NOMO-1 treated with dmso at 0.1 percent for 144 hours (cell line): Measurements from ENCODE around the gene CDH11.

Experiments used
- DNase-seq: peaks from one replicate; lab custom pipeline; 2025; ENCODE audit not compliant: unreplicated experiment; lab: John Stamatoyannopoulos, UW

Gene CDH11

GRCh38 chr16:64989050-64989449 is 132.8 kb downstream of the CDH11 start:
- no peak for DNase-seq

- no peak for DNase-seq
Measured at GRCh38 chr16:64983963-64984362, 137.9 kb downstream of the CDH11 start.

- DNase-seq = no peak
Measured at GRCh38 chr16:64983231-64983630, 138.6 kb downstream of the CDH11 start.

GRCh38 chr16:64982581-64982980 is 139.3 kb downstream of the CDH11 start:
- no peak for DNase-seq

- no peak for DNase-seq
Measured at GRCh38 chr16:64981568-64982281, 140.1 kb downstream of the CDH11 start.

- no peak for DNase-seq
Measured at GRCh38 chr16:64977206-64977920, 144.5 kb downstream of the CDH11 start.

- no peak for DNase-seq
Measured at GRCh38 chr16:64975821-64976220, 146.0 kb downstream of the CDH11 start.

GRCh38 chr16:64974381-64974780 is 147.5 kb downstream of the CDH11 start:
- no peak for DNase-seq

GRCh38 chr16:64973171-64973570 is 148.7 kb downstream of the CDH11 start:
- no peak for DNase-seq

GRCh38 chr16:64971171-64971570 is 150.7 kb downstream of the CDH11 start:
- DNase-seq = no peak

- no peak for DNase-seq
Measured at GRCh38 chr16:64969221-64969620, 152.6 kb downstream of the CDH11 start.

GRCh38 chr16:64968539-64968938 is 153.3 kb downstream of the CDH11 start:
- DNase-seq = no peak

GRCh38 chr16:64964126-64964540 is 157.7 kb downstream of the CDH11 start:
- no peak for DNase-seq

- no peak for DNase-seq
Measured at GRCh38 chr16:64962786-64963185, 159.1 kb downstream of the CDH11 start.

- DNase-seq = no peak
Measured at GRCh38 chr16:64957246-64957645, 164.6 kb downstream of the CDH11 start.

- DNase-seq = no peak
Measured at GRCh38 chr16:64952177-64952576, 169.7 kb downstream of the CDH11 start.

GRCh38 chr16:64951193-64951592 is 170.7 kb downstream of the CDH11 start:
- DNase-seq = no peak

- DNase-seq = no peak
Measured at GRCh38 chr16:64950731-64951130, 171.1 kb downstream of the CDH11 start.

- no peak for DNase-seq
Measured at GRCh38 chr16:64950262-64950661, 171.6 kb downstream of the CDH11 start.

GRCh38 chr16:64948056-64948455 is 173.8 kb downstream of the CDH11 start:
- DNase-seq = no peak

GRCh38 chr16:64947651-64948050 is 174.2 kb downstream of the CDH11 start:
- no peak for DNase-seq

GRCh38 chr16:64933885-64934284 is 188.0 kb downstream of the CDH11 start:
- no peak for DNase-seq

GRCh38 chr16:64926476-64926875 is 195.4 kb downstream of the CDH11 start:
- DNase-seq = no peak
